Activated T-cell treated with anti-CD3 and anti-CD28 coated beads, Interleukin-2, amount 50 U/mL, for 72 hours (primary cell): ENCODE results near the gene KRT17. TPM values are rescaled to one million over a fixed set of nuclear protein-coding genes. Genes with fewer than 3 reads are reported as not detected.
A peak's percentile ranks its signal among the peaks of the same experiment; 100 is the strongest.

Source experiments
- ATAC-seq, 2 donors: fragments of 150-1000 bp; cut with Tn5 transposase; replicated peaks in 1 of 2; 2 replicates each; pipeline ENCODE4 v1.10.0; 2021; ENCODE audit warnings: moderate library complexity in 2 of 2, mild to moderate bottlenecking in 1 of 2
- DNase-seq, 2 donors: peaks; one replicate each; pipeline ENCODE4 v3.0.0; 2021 to 2022; ENCODE audit warnings: mixed read lengths in 1 of 2
- H3K27ac Mint-ChIP-seq: one replicate; pipeline ENCODE4 v1.8.0; 2022; ENCODE audit warnings: mild to moderate bottlenecking, moderate library complexity, mixed read lengths
- H3K27me3 Mint-ChIP-seq: one replicate; pipeline ENCODE4 v1.8.0; 2022; ENCODE audit warnings: low read depth, mixed read lengths
- H3K36me3 Mint-ChIP-seq, 2 donors: one replicate each; pipeline ENCODE4 v1.8.0; 2022; ENCODE audit warnings: mixed read lengths in 2 of 2, mild to moderate bottlenecking in 1 of 2; ENCODE audit not compliant: insufficient read depth in 2 of 2
- H3K4me1 Mint-ChIP-seq: one replicate; pipeline ENCODE4 v1.8.0; 2022; ENCODE audit warnings: low read depth, mixed read lengths
- H3K4me3 Mint-ChIP-seq, 2 donors: one replicate each; pipeline ENCODE4 v1.8.0; 2022; ENCODE audit warnings: mild to moderate bottlenecking in 2 of 2, mixed read lengths in 2 of 2, moderate library complexity in 2 of 2
- H3K9me3 Mint-ChIP-seq, 2 donors: one replicate each; pipeline ENCODE4 v1.8.0; 2022; ENCODE audit warnings: mixed read lengths in 2 of 2
- total RNA-seq, 2 donors: library from RNA; stranded (reverse); gene quantifications; one replicate each; pipeline ENCODE4 v1.2.3, GENCODE V29; 2022

Gene KRT17
- total RNA-seq: under 1 TPM in 1 of 2 donors, not detected in 1; 0.63 TPM

DNA sequence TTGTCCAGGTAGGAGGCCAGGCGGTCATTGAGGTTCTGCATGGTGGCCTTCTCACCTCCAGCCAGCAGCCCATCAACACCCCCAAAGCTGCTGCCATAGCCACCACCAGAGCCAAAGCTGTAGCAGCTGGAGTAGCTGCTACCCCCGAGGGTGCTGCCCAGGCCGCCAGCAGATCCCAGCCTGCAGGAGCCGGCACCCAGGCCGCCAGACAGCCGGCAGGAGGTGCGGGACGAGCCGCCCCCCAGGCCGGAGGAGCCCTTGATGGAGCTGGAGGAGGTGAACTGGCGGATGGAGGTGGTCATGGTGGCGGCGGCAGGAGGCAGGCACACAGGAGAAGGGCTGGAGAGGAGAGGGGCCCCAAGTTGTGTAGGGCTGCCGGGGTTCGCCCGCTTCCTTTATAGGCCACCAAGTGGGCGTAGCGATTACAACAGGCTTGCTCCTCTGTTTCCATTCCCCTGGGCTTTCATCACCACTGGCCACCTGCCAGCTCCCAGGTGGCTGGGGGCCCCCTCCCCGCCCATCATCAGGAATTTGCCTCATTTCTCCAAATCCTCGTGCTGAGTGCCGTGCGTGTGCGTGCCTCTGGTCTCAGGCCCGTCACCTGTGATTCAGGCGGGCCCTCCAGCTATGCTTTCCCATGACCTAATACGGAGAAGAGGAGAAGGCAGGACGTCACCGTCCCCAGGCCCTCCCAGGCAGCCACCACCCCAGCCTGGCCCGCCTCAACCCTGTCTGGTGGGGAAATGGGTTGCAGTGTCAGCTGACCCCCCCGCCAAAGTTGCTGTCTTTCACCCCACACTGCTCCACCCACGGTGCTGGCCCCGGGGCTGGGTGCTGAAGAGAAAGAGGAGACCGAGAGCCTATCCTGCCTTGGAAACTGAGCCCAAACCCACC, at the start of gene KRT17:
Gene KRT17, minus strand, starts transcription at position 368 of the 894 bp plus-strand sequence. Its CDS starts 66 bp downstream, at position 302.
- Mint-ChIP-seq H3K27ac (no peak within 1 kb of the TSS), H3K36me3 (no peaks in the 10 kb centered on the region), H3K27me3 (peaks cover 6% of the 10 kb centered on the region), H3K9me3 (no peaks in the 10 kb centered on the region), H3K4me1 (no peaks in the 10 kb centered on the region), H3K4me3 (no peak within 1 kb of the TSS)
- ATAC-seq: no peak
- DNase-seq: no peak

DNA sequence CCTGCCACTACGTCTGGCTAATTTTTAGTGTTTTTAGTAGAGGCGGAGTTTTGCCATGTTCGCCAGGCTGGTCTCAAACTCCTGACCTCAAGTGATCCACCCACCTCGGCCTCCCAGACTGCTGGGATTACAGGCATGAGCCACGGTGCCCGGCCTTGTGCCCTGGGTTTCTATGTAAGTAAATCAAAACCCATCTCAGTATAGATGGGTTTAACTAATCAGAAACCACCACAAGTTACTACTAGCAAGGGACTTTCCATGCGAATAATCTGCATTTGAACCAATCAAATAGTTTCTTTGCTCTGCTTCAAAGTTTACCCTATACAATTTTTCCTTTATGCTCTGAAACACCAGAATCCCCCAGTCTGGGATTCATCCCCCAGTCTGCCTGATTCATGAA, 47.8 kb upstream of the KRT17 start:
- H3K9me3 Mint-ChIP-seq: peaks cover 0 to 2% of the 10 kb centered on the region in 2 donors
- peak overlapping the region; percentile 73 for H3K27ac Mint-ChIP-seq
- ATAC-seq (peak; percentile 62 to 64), DNase-seq (no peak)
- no peaks in the 10 kb centered on the region for H3K27me3 Mint-ChIP-seq
- peaks cover 52% of the 10 kb centered on the region for H3K4me1 Mint-ChIP-seq
- H3K4me3 Mint-ChIP-seq: peak overlapping the region; percentile 34 to 45
- no peaks in the 10 kb centered on the region for H3K36me3 Mint-ChIP-seq

- ATAC-seq (no peak), DNase-seq (no peak)
- Mint-ChIP-seq H3K27me3 (no peaks in the 10 kb centered on the region), H3K27ac (peak overlapping the region; percentile 20), H3K4me3 (peak overlapping the region; percentile 81 to 93), H3K9me3 (no peaks in the 10 kb centered on the region), H3K36me3 (no peaks in the 10 kb centered on the region), H3K4me1 (peaks cover 51% of the 10 kb centered on the region)
Observed at GRCh38 chr17:41667280-41668041, 43.1 kb upstream of the KRT17 start.

GRCh38 chr17:41666708-41667279, 42.4 kb upstream of the KRT17 start:
- H3K9me3 Mint-ChIP-seq: no peaks in the 10 kb centered on the region
- H3K27ac Mint-ChIP-seq: peak overlapping the region; percentile 20
- H3K4me1 Mint-ChIP-seq: peaks cover 45% of the 10 kb centered on the region
- ATAC-seq (peak; percentile 58 to 66), DNase-seq (peak; percentile 89 to 92)
- peak overlapping the region; percentile 81 to 93 for H3K4me3 Mint-ChIP-seq
- no peaks in the 10 kb centered on the region for H3K27me3 Mint-ChIP-seq
- no peaks in the 10 kb centered on the region for H3K36me3 Mint-ChIP-seq

DNA sequence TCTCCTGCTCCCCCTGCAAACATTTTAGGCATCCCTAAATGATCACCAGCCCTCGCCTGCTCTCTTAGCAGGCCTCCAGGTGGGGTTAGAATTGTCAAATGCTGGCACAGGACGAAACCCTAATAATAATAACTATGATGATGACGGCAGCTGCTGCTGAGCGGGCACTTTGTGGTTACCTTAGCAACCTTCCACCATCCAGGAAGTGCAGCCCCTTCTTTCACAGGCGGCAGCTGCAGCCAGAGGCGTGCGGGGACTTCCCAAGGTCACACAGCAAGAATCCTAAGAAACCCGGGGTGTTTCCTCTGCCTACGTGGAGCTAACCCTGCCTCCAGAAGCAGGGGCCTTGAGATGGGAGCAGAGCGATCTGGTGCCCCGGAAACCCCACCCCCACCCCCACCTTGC, 41.9 kb upstream of the KRT17 start:
- ATAC-seq (peak; percentile 31 to 48), DNase-seq (peak; percentile 50 to 54)
- no peaks in the 10 kb centered on the region for H3K9me3 Mint-ChIP-seq
- peaks cover 44% of the 10 kb centered on the region for H3K4me1 Mint-ChIP-seq
- H3K4me3 Mint-ChIP-seq: peak overlapping the region; percentile 81 to 93
- H3K27me3 Mint-ChIP-seq: no peaks in the 10 kb centered on the region
- no peaks in the 10 kb centered on the region for H3K36me3 Mint-ChIP-seq
- peak overlapping the region; percentile 90 for H3K27ac Mint-ChIP-seq

DNA sequence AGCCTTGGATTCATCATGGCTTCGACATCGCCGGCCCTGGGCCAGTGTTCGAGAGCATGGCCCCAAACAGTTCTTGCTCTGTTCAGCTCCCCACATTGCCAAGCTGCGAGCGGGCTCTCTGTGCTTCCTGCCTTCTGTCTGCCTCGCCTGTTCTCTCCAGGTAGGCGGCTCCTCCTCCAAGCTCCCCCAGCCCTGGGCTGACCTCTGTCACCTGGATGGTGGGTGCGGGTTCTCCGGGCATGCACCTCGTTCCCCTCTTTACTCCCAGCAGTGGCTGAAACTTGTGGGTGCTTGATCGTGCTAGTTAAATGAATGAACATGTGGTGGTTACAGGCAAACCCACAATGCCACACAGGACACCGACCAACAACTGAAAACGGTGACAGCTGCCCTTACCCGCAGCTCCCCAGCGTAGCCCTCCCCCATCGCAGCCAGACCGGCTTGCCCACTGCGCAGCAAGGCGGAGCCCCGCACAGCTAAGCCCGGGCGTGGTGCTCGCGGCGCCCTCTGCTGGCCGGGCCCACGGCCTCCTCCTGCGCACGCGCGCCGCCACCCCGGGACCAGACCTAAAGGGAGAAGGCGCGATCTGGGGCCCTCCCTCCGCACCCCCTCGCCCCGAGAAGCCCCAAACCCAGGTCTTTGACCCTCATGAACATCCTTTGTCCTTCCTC, 41.3 kb upstream of the KRT17 start:
- peaks cover 44% of the 10 kb centered on the region for H3K4me1 Mint-ChIP-seq
- H3K4me3 Mint-ChIP-seq: peak overlapping the region; percentile 81 to 93

GRCh38 chr17:41664587-41665565, 40.5 kb upstream of the KRT17 start:
- Mint-ChIP-seq H3K27me3 (no peaks in the 10 kb centered on the region), H3K4me3 (peak overlapping the region; percentile 81 to 93), H3K9me3 (no peaks in the 10 kb centered on the region), H3K36me3 (no peaks in the 10 kb centered on the region), H3K27ac (no peak overlapping the region), H3K4me1 (peaks cover 39% of the 10 kb centered on the region)
- ATAC-seq: no peak
- DNase-seq: no peak

More for the DNA sequence above, 41.3 kb upstream of the KRT17 start:
- Mint-ChIP-seq H3K27me3 (no peaks in the 10 kb centered on the region), H3K27ac (peak overlapping the region; percentile 90), H3K9me3 (no peaks in the 10 kb centered on the region), H3K36me3 (no peaks in the 10 kb centered on the region)
- ATAC-seq: peak; percentile 84
- DNase-seq: peak; percentile 92 to 96

- ATAC-seq: no peak
- Mint-ChIP-seq H3K36me3 (no peaks in the 10 kb centered on the region), H3K4me1 (peaks cover 32% of the 10 kb centered on the region), H3K9me3 (no peaks in the 10 kb centered on the region), H3K27me3 (no peaks in the 10 kb centered on the region), H3K27ac (no peak overlapping the region), H3K4me3 (no peak overlapping the region)
- DNase-seq: no peak
Observed at GRCh38 chr17:41664172-41664457, 39.7 kb upstream of the KRT17 start.

DNA sequence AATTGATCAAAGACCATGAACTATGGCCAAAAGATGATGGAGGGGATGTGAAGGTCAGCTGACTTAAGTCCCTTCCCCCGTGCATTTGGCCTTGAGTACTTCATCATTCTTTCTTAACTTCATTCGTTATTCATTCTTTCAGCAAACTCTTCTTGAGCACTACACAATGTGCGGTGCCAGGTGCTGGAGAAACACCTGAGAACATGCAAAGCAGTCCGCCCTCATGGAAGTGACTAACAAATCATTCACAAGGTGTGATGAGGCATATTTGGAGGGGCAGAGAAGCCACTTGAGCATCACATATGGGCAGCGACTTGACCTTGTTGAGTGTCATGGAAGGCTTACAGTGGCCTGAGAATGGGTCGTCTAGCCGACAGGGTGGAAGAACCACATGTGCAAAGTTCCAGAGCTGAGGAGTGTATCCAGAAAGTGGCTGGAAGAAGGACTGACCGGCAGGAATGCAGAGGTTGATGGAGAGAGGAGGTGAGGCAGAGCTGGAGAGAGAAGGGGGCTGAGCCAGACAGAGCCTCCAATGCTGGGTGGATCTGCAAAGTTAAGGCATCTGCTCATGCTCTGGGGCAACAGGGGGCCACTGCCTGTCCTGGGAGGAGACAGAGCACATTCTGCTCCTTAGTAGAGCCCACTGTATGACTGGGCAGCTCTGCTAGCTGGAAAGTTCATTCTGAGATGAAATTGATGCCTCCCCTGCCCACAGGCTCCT, 39.2 kb upstream of the KRT17 start:
- ATAC-seq (no peak), DNase-seq (no peak)
- Mint-ChIP-seq H3K36me3 (no peaks in the 10 kb centered on the region), H3K4me1 (peaks cover 31% of the 10 kb centered on the region), H3K27ac (no peak overlapping the region), H3K4me3 (no peak overlapping the region), H3K27me3 (no peaks in the 10 kb centered on the region), H3K9me3 (no peaks in the 10 kb centered on the region)

DNA sequence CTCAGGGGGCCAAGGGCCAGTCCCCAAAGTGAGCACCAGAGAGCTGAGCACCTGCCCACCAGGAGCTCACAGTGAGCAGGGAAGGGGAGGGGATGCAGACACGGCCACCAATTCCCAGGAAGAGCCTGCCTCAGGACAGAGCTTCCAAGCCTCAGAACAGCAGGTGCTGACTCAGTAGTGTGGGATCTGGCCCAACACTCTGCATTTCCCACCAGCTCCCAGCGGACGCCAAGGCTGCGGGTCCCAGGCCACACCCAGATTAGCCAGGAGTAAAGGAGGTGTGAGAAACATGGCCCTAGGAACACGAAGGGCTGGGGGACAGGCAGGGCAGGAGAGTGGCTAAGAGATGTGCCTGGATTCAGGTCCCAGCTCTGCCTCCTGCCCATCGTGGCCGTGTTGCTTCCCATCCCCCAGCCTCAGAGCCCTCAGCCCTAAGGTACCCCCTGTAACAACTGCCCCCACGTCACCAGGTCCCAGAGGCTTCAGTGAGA, 35.9 kb upstream of the KRT17 start:
- H3K4me3 Mint-ChIP-seq: no peak overlapping the region
- H3K9me3 Mint-ChIP-seq: no peaks in the 10 kb centered on the region
- H3K36me3 Mint-ChIP-seq: no peaks in the 10 kb centered on the region
- H3K27me3 Mint-ChIP-seq: no peaks in the 10 kb centered on the region
- ATAC-seq: no peak
- H3K27ac Mint-ChIP-seq: no peak overlapping the region
- DNase-seq: no peak
- peaks cover 10% of the 10 kb centered on the region for H3K4me1 Mint-ChIP-seq

DNA sequence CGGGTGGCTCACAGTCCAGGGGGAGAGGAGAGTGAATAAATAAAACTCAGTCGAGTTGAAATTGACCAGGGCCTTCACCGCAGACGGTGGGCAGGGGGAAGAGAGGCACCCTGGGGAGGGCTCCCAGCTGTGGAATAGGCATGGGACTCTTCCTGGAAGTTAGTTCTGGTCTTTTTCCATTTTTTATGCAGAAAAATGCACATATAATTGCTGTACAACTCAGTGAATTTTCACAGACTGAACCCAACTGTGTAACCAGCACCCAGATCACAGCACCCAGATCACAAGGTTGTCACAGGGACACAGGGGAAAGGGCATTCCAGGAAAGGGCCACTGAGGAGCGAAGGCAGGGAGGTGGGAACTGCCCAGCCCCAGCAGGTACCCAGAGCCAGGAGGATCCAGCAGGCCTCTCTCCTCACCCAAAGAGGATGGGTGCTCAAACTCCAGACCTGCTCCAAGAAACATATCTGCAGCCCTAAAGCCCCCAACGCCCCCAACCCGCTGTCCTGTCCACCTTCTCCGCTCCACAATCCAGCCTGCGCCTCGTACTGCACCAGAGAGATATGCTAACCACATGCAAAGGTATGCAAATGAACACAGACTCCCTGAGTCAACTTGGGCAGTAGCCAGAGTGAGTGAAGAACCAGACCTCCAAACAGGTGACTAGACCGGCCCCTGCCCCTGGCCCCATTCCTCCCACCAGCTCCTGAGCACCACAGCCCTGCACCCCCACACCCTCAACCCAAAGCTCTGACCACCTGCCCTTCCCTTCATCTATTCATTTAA, 35.2 kb upstream of the KRT17 start:
- Mint-ChIP-seq H3K9me3 (no peaks in the 10 kb centered on the region), H3K27me3 (no peaks in the 10 kb centered on the region)

More for the DNA sequence above, 35.2 kb upstream of the KRT17 start:
- Mint-ChIP-seq H3K4me3 (no peak overlapping the region), H3K27ac (no peak overlapping the region), H3K4me1 (peaks cover 10% of the 10 kb centered on the region), H3K36me3 (no peaks in the 10 kb centered on the region)
- DNase-seq (no peak), ATAC-seq (no peak)
